ENCODE results near the gene TRAF3IP1.
A peak's percentile ranks its signal among the peaks of the same experiment; 100 is the strongest.

The TRAF3IP1 gene

GRCh38 chr2:238289574-238289973, 30.7 kb upstream of the TRAF3IP1 start:
- H3K27ac ChIP-seq = peak overlapping the region; percentile 98
- TF ChIP-seq ZFX (IDR thresholded peaks at IDR 0.05; ENCODE audit: borderline replicate concordance) = no peak
- TF ChIP-seq CTCF (IDR thresholded peaks at IDR 0.05) = no peak

GRCh38 chr2:238290091-238290509, 30.2 kb upstream of the TRAF3IP1 start:
- H3K27ac ChIP-seq = peak overlapping the region; percentile 98
- TF ChIP-seq ZFX (IDR thresholded peaks at IDR 0.05; ENCODE audit: borderline replicate concordance) (no peak), CTCF (IDR thresholded peaks at IDR 0.05) (no peak)

- no peak for TF ChIP-seq ZFX (IDR thresholded peaks at IDR 0.05; ENCODE audit: borderline replicate concordance)
- TF ChIP-seq CTCF (IDR thresholded peaks at IDR 0.05) = no peak
- H3K27ac ChIP-seq = peak overlapping the region; percentile 98
These were observed 29.4 kb upstream of the TRAF3IP1 start for GRCh38 chr2:238290715-238291549.

GRCh38 chr2:238291550-238292281, 28.6 kb upstream of the TRAF3IP1 start:
- no peak for TF ChIP-seq CTCF (IDR thresholded peaks at IDR 0.05)
- TF ChIP-seq ZFX (IDR thresholded peaks at IDR 0.05; ENCODE audit: borderline replicate concordance) = no peak
- no peak overlapping the region for H3K27ac ChIP-seq

GRCh38 chr2:238294046-238294392, 26.3 kb upstream of the TRAF3IP1 start:
- H3K27ac ChIP-seq = peak overlapping the region; percentile 54

GRCh38 chr2:238294393-238295143, 25.8 kb upstream of the TRAF3IP1 start:
- H3K27ac ChIP-seq = peak overlapping the region; percentile 54
- TF ChIP-seq ZFX (IDR thresholded peaks at IDR 0.05; ENCODE audit: borderline replicate concordance) = no peak
- TF ChIP-seq CTCF (IDR thresholded peaks at IDR 0.05) = no peak

More at GRCh38 chr2:238294046-238294392, 26.3 kb upstream of the TRAF3IP1 start:
- TF ChIP-seq CTCF (IDR thresholded peaks at IDR 0.05) (no peak), ZFX (IDR thresholded peaks at IDR 0.05; ENCODE audit: borderline replicate concordance) (no peak)
